AG10803 (cell line): Measurements from ENCODE around the gene VEGFB.

Experiments used
- DNase-seq: peaks from one replicate; pipeline ENCODE4 v3.0.0; 2010; ENCODE audit warnings: low read depth
- H3K4me3 ChIP-seq: 2 replicates; pipeline ENCODE4 v1.5.1; 2011; ENCODE audit warnings: mild to moderate bottlenecking, low read length, control low read depth
- TF ChIP-seq, protein P1 (sequence below): conservative IDR thresholded peaks from 2 replicates; pipeline ENCODE4 v1.5.1; 2011; ENCODE audit warnings: mild to moderate bottlenecking, low read length, control low read depth, inconsistent platforms

Gene VEGFB

DNA sequence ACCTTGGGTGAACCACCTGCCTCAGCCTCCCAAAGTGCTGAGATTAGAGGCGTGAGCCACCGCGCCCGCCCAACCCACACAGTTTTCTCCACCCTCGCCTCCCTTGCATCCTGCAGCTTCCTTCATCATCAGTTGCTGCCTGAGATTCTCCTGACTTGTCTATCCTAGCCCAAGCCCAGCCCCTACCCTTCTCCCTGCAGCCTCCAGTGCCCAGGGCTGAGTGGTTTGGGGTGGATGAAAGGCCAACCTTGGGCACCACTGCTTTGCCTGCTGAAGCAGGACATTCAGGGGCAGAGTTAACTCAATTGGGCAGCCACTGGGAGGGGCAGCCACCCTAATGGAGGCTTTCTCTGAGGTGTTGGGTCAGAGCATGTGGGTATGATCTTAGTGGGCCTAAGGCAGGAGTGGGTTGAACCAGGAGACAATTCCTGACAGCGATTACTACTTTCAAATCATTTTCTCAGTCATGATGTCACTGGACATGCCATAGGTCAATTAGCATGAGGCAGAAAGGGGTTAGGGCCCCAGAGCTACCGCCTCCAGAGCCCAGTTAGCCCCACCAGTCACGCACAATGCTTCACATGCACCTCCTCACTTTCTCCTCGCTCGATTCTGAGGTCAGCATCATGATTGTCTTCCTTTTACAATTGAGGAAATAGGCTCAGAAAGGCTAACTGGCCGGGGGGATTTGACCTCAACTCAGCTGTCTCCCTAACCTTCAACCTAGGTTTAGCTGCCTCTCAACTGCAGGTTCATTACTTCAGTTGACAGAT is 5.5 kb downstream of the VEGFB start:
- TF ChIP-seq, protein P1, sequence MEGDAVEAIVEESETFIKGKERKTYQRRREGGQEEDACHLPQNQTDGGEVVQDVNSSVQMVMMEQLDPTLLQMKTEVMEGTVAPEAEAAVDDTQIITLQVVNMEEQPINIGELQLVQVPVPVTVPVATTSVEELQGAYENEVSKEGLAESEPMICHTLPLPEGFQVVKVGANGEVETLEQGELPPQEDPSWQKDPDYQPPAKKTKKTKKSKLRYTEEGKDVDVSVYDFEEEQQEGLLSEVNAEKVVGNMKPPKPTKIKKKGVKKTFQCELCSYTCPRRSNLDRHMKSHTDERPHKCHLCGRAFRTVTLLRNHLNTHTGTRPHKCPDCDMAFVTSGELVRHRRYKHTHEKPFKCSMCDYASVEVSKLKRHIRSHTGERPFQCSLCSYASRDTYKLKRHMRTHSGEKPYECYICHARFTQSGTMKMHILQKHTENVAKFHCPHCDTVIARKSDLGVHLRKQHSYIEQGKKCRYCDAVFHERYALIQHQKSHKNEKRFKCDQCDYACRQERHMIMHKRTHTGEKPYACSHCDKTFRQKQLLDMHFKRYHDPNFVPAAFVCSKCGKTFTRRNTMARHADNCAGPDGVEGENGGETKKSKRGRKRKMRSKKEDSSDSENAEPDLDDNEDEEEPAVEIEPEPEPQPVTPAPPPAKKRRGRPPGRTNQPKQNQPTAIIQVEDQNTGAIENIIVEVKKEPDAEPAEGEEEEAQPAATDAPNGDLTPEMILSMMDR = no peak
- no peak for DNase-seq
- H3K4me3 ChIP-seq = peak overlapping the region; percentile 79

DNA sequence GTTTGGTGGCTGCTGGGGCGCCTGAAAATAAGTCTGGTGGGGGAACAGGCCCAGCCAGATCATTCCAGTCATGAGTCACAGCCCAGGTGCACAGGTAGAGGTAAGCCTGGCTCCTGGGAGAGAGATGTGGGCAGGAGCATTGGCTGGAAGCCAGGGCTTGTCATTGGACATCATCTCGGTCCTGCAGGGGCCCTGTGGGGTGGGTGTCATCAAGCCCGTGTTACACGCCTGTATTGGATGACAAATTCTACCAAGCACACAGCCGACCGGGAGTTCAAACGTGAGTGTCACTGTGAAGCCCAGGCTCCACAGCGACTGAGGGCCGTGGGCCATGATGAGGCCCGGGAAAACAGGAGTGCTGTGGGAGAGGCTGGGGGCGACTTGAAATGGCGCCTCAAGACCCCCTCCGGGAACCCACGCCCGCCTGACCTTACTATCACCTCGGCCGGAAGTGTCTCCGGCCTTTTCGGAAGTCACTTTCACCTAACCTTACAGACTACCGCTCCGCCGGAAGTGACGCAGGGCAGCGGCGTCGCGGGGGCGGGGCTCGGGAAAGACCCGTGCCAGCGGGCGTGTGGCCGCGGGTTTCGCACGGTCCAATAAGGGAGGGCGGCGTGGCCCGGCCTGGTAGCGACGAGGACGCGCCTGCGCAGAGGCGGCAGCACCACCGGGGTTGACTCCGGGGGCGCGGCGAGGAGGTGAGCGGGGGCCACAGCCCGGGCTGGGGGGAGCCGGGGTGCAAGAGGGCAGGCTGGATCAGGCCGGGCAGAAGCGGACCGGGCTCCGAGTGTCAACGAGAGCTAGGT is 6.3 kb downstream of the VEGFB start, which contains the start of gene FKBP2:
Gene FKBP2 (plus strand): TSS at position 661 of the 806 bp plus-strand sequence. CDS start 1,293 bp downstream, outside the sequence.
- peak within 1 kb of the TSS; percentile 82 for H3K4me3 ChIP-seq
- TF ChIP-seq, protein P1 = no peak
- peak; percentile 96 for DNase-seq

DNA sequence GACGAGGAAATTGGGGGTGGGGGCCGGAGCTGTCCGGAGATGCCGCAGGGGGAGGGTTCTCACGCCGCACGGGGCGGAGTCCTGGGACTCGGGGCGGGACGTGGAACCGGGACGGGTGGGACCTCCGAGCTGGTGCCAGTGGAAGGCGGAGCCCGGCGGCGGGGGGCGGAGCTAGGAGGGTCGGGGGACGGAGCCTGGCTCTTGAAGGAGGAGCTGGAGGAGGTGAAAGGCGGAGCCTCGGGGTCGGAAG is 6.8 kb downstream of the VEGFB start:
- TF ChIP-seq, protein P1 = no peak
- DNase-seq = peak; percentile 99
- H3K4me3 ChIP-seq = peak overlapping the region; percentile 74

DNA sequence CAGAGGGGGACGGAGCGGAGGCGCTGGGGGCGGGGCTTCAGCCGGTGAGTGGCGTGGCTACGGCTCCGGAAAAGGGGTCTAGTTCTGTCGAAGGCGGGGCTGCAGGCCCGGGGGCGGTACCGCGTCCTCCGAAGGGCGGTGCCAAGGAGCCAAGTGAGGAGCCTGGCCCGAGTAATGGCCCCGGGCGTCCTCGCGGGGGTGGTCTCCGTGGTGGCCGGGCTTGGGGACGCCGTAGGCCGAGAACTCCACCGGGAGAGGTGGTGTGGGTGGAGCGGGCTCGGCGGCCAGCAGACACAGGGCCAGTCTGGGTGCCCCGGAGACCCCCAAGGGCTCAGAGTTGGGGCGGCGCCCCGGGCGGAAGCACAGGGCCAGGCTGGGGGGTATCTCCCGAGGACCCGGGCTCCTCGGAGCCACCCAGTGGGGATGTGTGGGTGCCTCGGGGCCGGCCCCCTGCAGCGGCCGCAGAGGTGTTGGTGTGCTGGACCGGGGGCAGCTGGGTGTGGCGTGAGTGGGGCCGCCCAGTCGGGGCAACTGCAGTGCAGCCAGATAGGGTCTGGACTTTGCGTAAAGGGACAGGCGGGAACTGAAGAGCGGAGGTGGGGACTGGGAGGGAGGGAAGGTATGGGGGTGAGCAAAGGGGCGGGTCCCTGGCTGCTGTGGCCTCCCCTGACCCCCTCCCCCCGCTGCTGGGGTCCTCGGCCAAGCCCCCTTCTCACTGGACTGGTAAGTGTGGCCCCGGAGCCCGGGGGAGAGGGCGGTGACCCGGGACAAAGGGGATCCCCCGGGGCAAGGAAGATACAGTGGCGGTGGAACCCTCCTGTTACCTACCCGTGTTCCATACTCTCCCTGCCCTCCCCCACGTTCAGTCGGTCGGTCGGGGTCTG is 7.3 kb downstream of the VEGFB start:
- TF ChIP-seq, protein P1 = no peak
- DNase-seq = no peak
- peak overlapping the region; percentile 82 for H3K4me3 ChIP-seq

DNA sequence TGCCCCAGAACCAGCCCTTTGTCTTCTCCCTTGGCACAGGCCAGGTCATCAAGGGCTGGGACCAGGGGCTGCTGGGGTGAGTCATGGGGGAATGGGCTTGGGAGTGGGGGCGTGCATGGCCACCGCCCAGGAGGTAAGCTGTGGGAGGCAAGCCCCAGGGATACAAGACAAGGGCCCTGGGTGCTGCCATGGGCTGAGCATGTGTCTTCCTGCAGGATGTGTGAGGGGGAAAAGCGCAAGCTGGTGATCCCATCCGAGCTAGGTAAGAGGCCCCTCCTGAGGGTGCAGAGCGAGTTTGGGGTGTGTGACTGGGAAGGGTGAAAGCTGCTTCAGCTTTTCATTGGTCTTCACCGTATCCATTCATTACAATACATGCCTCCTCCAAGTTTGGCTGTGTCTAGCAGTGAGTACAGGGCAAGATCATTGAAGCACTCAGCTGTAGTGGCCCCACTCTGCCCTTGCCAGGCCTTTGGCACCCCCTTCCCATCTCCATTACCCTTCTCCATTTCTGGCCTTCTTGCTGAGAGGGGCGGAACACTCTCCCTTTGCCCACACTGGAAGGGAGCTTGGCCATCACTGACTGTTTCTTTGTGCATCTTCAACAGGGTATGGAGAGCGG is 9.0 kb downstream of the VEGFB start:
- no peak for DNase-seq
- peak overlapping the region; percentile 17; the same call in 1 of the 2 replicates for H3K4me3 ChIP-seq
- TF ChIP-seq, protein P1 = no peak

DNA sequence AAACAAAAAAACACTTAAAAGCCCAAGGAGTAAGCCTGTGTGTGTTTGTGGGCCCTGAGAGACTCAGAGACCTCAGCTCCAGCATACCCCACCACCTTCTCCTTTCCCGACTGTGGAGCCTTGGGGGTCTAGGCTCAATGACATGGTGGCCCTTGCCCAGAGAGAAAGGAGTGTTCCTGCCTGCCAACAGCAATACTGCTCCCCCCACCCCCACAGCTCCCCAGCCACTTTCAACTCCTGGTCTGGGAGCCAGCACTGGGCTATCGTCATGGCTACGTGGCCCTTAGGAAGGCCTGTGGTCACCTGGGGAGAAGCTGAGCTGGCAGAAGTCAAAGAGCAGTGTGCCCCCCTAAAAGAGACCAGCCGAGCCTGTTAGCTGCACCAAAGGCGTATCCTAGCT is 9.7 kb downstream of the VEGFB start:
- H3K4me3 ChIP-seq = no peak overlapping the region
- TF ChIP-seq, protein P1 = no peak
- no peak for DNase-seq
